Endothelial cell of umbilical vein (primary cell): ENCODE data around the gene APOBEC4. TPM values are rescaled to one million over a fixed set of nuclear protein-coding genes. Genes with fewer than 3 reads are reported as not detected.

ENCODE experiments used
- BruUV-seq: library from RNA; stranded (reverse); fragments of 400-500 nt; replicated peaks from 2 replicates; lab custom pipeline; 2021; lab: Mats Ljungman, UMichigan
- CTCF ChIA-PET: fragments of 300-600, 350-600 bp; sonication (Branson Sonifier 250); formaldehyde crosslinking; loops from one replicate; lab custom pipeline; 2021; ENCODE audit warnings: antibody characterized with exemption, inconsistent platforms; lab: Charles Lee
- POLR2A ChIA-PET: fragments of 300-600, 350-600 bp; sonication (Branson Sonifier 250); formaldehyde crosslinking; loops from one replicate; lab custom pipeline; 2021; ENCODE audit warnings: antibody characterized with exemption, inconsistent platforms; lab: Charles Lee
- DNase-seq: peaks from one replicate; pipeline ENCODE4 v3.0.0-alpha.2; 2011; ENCODE audit warnings: low read depth, low spot score
- FAIRE-seq: peaks from 2 replicates; lab custom pipeline; 2011; peaks lifted over from hg19 to GRCh38; lab: Jason Lieb, UNC
- H2AFZ ChIP-seq: 2 replicates; pipeline ENCODE4 v1.6.0; 2012; ENCODE audit warnings: low read depth, low read length, control low read depth, inconsistent platforms
- H3K27ac ChIP-seq: 2 replicates; pipeline ENCODE4 v1.5.1; 2011; ENCODE audit warnings: low read depth, mild to moderate bottlenecking, control low read depth, low read length, moderate library complexity; ENCODE audit not compliant: insufficient read depth
- H3K27me3 ChIP-seq, 2 experiments: 2 replicates each; pipeline versions ENCODE4 v1.6.0 to v1.6.1; 2011; ENCODE audit warnings: low read length in 2 of 2, mixed read lengths in 1 of 2; ENCODE audit not compliant: control insufficient read depth in 2 of 2, insufficient read depth in 2 of 2
- H3K36me3 ChIP-seq, 2 experiments: 2 replicates in 1 of 2; 3 replicates in 1 of 2; pipeline ENCODE4 v1.5.1; 2011; ENCODE audit warnings: low read length in 2 of 2, mild to moderate bottlenecking in 1 of 2, moderate library complexity in 1 of 2; ENCODE audit not compliant: control insufficient read depth in 2 of 2, insufficient read depth in 2 of 2; ENCODE audit errors: extremely low read depth in 1 of 2
- H3K4me1 ChIP-seq: 3 replicates; pipeline ENCODE4 v1.5.1; 2011; ENCODE audit warnings: mild to moderate bottlenecking, low read length; ENCODE audit not compliant: control insufficient read depth, insufficient read depth; ENCODE audit errors: extremely low read depth
- H3K4me2 ChIP-seq: 2 replicates; pipeline ENCODE4 v1.6.1; 2011; ENCODE audit warnings: low read length, control low read depth, mixed read lengths; ENCODE audit not compliant: insufficient read depth
- H3K4me3 ChIP-seq, 3 experiments: fragments of 200-600 bp in 1 of 3; sonication (generic), shearing (Covaris generic) in 1 of 3; replicated peaks in 1 of 3; 2 replicates each; pipeline ENCODE4 v1.5.1; 2011 to 2016; ENCODE audit warnings: control low read depth in 3 of 3, low read length in 3 of 3, mild to moderate bottlenecking in 2 of 3, inconsistent platforms in 1 of 3, low read depth in 1 of 3, moderate library complexity in 1 of 3; ENCODE audit not compliant: insufficient read depth in 1 of 3
- H3K79me2 ChIP-seq: 2 replicates; pipeline ENCODE4 v1.6.0; 2012; ENCODE audit warnings: low read length, inconsistent platforms; ENCODE audit not compliant: control insufficient read depth, insufficient read depth
- H3K9ac ChIP-seq: replicated peaks from 2 replicates; pipeline ENCODE3; 2011; ENCODE audit warnings: low read length, control low read depth; ENCODE audit not compliant: insufficient read depth; ENCODE audit errors: extremely low read depth
- H3K9me1 ChIP-seq: replicated peaks from 3 replicates; pipeline ENCODE4 v1.6.0; 2011; ENCODE audit warnings: mild to moderate bottlenecking, low read length; ENCODE audit not compliant: control insufficient read depth, insufficient read depth; ENCODE audit errors: extremely low read depth
- H3K9me3 ChIP-seq: replicated peaks from 2 replicates; pipeline ENCODE4 v1.5.1; 2012; ENCODE audit warnings: low read length, inconsistent platforms; ENCODE audit not compliant: control insufficient read depth, insufficient read depth
- H4K20me1 ChIP-seq: replicated peaks from 2 replicates; pipeline ENCODE3; 2011; ENCODE audit warnings: mild to moderate bottlenecking, low read length; ENCODE audit not compliant: control insufficient read depth, insufficient read depth; ENCODE audit errors: extremely low read depth
- CTCF ChIP-seq, 2 donors: IDR thresholded peaks; 1 replicate in 1 of 2; 2 replicates in 1 of 2; pipeline ENCODE4 v1.5.1; 2011; ENCODE audit warnings: low read length in 2 of 2, mild to moderate bottlenecking in 2 of 2, moderate library complexity in 2 of 2, control low read depth in 1 of 2, inconsistent platforms in 1 of 2, low read depth in 1 of 2; ENCODE audit not compliant: insufficient read depth in 1 of 2; ENCODE audit errors: extremely low read depth in 1 of 2
- EZH2 ChIP-seq: IDR thresholded peaks from 2 replicates; pipeline ENCODE4 v1.6.1; 2012; ENCODE audit warnings: borderline replicate concordance, low read depth, mild to moderate bottlenecking, moderate library complexity, low read length, inconsistent platforms; ENCODE audit not compliant: severe bottlenecking
- FOS ChIP-seq: IDR thresholded peaks from 2 replicates; pipeline ENCODE4 v1.6.1; 2011; ENCODE audit warnings: mild to moderate bottlenecking, low read length, moderate library complexity, borderline replicate concordance; ENCODE audit not compliant: insufficient read depth
- GATA2 ChIP-seq: IDR thresholded peaks from 2 replicates; pipeline ENCODE4 v1.7.0; 2011; ENCODE audit warnings: low read depth, mild to moderate bottlenecking, moderate library complexity, mixed read lengths, low read length; ENCODE audit not compliant: insufficient read length, insufficient read depth
- JUN ChIP-seq: IDR thresholded peaks from 2 replicates; pipeline ENCODE4 v1.6.1; 2011; ENCODE audit warnings: borderline replicate concordance, low read depth; ENCODE audit not compliant: insufficient read length, insufficient read depth
- MAX ChIP-seq: IDR thresholded peaks from 2 replicates; pipeline ENCODE4 v1.6.1; 2011; ENCODE audit not compliant: insufficient read depth, insufficient read length
- MYC ChIP-seq: IDR thresholded peaks from one replicate; pipeline ENCODE4 v1.6.1; 2011; ENCODE audit warnings: mild to moderate bottlenecking, low read depth, low read length
- POLR2A ChIP-seq: IDR thresholded peaks from 2 replicates; pipeline ENCODE4 v1.6.1; 2012; ENCODE audit warnings: low read depth, mild to moderate bottlenecking, control low read depth, low read length
- POLR2AphosphoS5 ChIP-seq: IDR thresholded peaks from 2 replicates; pipeline ENCODE4 v1.6.1; 2012; ENCODE audit warnings: low read depth, mild to moderate bottlenecking, control low read depth, low read length, moderate library complexity; ENCODE audit not compliant: insufficient read depth
- dilution Hi-C: fragments of 300-500 bp; cut with MboI; formaldehyde crosslinking; loops from one replicate; pipeline ENCODE4 v1.15.0; 2019; ENCODE audit warnings: low sequenced_read_pairs; ENCODE audit not compliant: extremely low pct_ligation_motif_present
- intact Hi-C: fragments of 100-400 bp; cut with micrococcal nuclease; formaldehyde crosslinking; loops from one replicate; pipeline ENCODE4 v1.10.0; 2022
- polyA plus RNA-seq, 4 experiments: library from polyadenylated mRNA; depleted of rRNA in 3 of 4; stranded (reverse) in 3 of 4; unstranded in 1 of 4; fragments of >200 nt; gene quantifications; 2 replicates each; pipeline versions ENCODE4 v1.2.1 to v1.2.3, GENCODE V29; 2011 to 2012; ENCODE audit warnings: missing spikeins in 1 of 4
- total RNA-seq: library from RNA; stranded (reverse); gene quantifications from 2 replicates; pipeline ENCODE4 v1.2.3, GENCODE V29; 2021

APOBEC4 gene
- total and polyA plus RNA-seq, 2 donors (not counting 3 experiments of a cell fraction or from before 2014, with no cell fraction given) = not detected

GRCh38 chr1:183676586-183677189 lies 23.6 kb upstream of the APOBEC4 start:
- ChIA-PET POLR2A (no interaction called here), CTCF (interaction anchor here (2.3 to 2.7 kb wide), 2 partner anchors 9 to 239 kb away, joined by 7 to 25 read pairs; no protein-coding TSS in a partner anchor)
- no TSS peak for BruUV-seq
- DNase-seq (no peak), FAIRE-seq (no peak)
- no peaks in the 10 kb centered on the region for H3K36me3 ChIP-seq
- H3K27me3 ChIP-seq = no peaks in the 10 kb centered on the region
- H3K79me2 ChIP-seq = no peaks in the 10 kb centered on the region
- no peak overlapping the region for H3K9ac ChIP-seq
- no peaks in the 10 kb centered on the region for H4K20me1 ChIP-seq
- no peaks in the 10 kb centered on the region for H3K9me1 ChIP-seq
- dilution Hi-C loops = no loop called here
- H3K9me3 ChIP-seq = no peaks in the 10 kb centered on the region
- no peak overlapping the region for H3K4me3 ChIP-seq
- H3K4me1 ChIP-seq = no peaks in the 10 kb centered on the region
- H2AFZ ChIP-seq = no peak overlapping the region
- H3K4me2 ChIP-seq = no peak overlapping the region
- intact Hi-C loops = no loop called here
- TF ChIP-seq FOS (no peak), EZH2 (no peak), MYC (no peak), POLR2AphosphoS5 (no peak), POLR2A (no peak), JUN (no peak), MAX (no peak), CTCF (IDR thresholded peaks at IDR 0.05; ENCODE audit: extremely low read depth in 1 of 2, insufficient read depth in 1 of 2, low read depth in 1 of 2, low read length in 2 of 2) (no peak), GATA2 (no peak)
- H3K27ac ChIP-seq = no peak overlapping the region
